IMR-90 (cell line): ENCODE results near the gene IST1. TPM values are rescaled to one million over a fixed set of nuclear protein-coding genes. Genes with fewer than 3 reads are reported as not detected.

Experiments used
- ATAC-seq: fragments of 200-7000 bp; cut with Tn5 transposase; 2 replicates; pipeline ENCODE4 v1.9.1; 2020; ENCODE audit warnings: low read depth, mild to moderate bottlenecking, moderate library complexity
- BruUV-seq: library from RNA; stranded (reverse); fragments of 400-500 nt; replicated peaks from 2 replicates; lab custom pipeline; 2021; lab: Mats Ljungman, UMichigan
- CTCF ChIA-PET: fragments of 300-600 bp; formaldehyde crosslinking; extraction: SDS; loops from one replicate; lab custom pipeline; 2021; ENCODE audit warnings: antibody characterized with exemption; lab: Yijun Ruan, JAX
- POLR2A ChIA-PET: fragments of 300-600 bp; sonication (Branson Sonifier 250); formaldehyde crosslinking; loops from one replicate; lab custom pipeline; 2022; ENCODE audit warnings: antibody characterized with exemption; ENCODE audit not compliant: unreplicated experiment; lab: Charles Lee
- DNase-seq: peaks from one replicate; pipeline ENCODE4 v3.0.0; 2013
- H2AFZ ChIP-seq: replicated peaks from 2 replicates; pipeline ENCODE3; 2013; ENCODE audit warnings: low read length, mild to moderate bottlenecking; ENCODE audit not compliant: poor library complexity
- H2AK5ac ChIP-seq: 2 replicates; pipeline ENCODE4 v1.6.1; 2013; ENCODE audit warnings: low read depth, low read length, inconsistent platforms
- H2AK9ac ChIP-seq: replicated peaks from 2 replicates; pipeline ENCODE3; 2013; ENCODE audit warnings: mild to moderate bottlenecking, low read depth, low read length, moderate library complexity; ENCODE audit not compliant: poor library complexity
- H2BK120ac ChIP-seq: 2 replicates; pipeline ENCODE4 v1.6.1; 2013; ENCODE audit warnings: low read depth, low read length, inconsistent platforms
- H2BK15ac ChIP-seq: 3 replicates; pipeline ENCODE4 v1.6.1; 2013; ENCODE audit warnings: low read depth, low read length, inconsistent platforms
- H2BK20ac ChIP-seq: 2 replicates; pipeline ENCODE4 v1.6.1; 2013; ENCODE audit warnings: low read depth, mild to moderate bottlenecking, inconsistent platforms, low read length, moderate library complexity
- H2BK5ac ChIP-seq: 2 replicates; pipeline ENCODE4 v1.6.1; 2013; ENCODE audit warnings: mild to moderate bottlenecking, low read depth, low read length, inconsistent platforms; ENCODE audit not compliant: poor library complexity, severe bottlenecking
- H3K14ac ChIP-seq: replicated peaks from 2 replicates; pipeline ENCODE4 v1.6.1; 2013; ENCODE audit warnings: low read depth, low read length, inconsistent platforms
- H3K18ac ChIP-seq: 2 replicates; pipeline ENCODE4 v1.6.1; 2013; ENCODE audit warnings: low read depth, low read length, control low read depth
- H3K23ac ChIP-seq: 2 replicates; pipeline ENCODE4 v1.6.1; 2013; ENCODE audit warnings: low read depth, low read length, inconsistent platforms
- H3K27ac ChIP-seq: 2 replicates; pipeline ENCODE4 v1.5.1; 2013; ENCODE audit warnings: mild to moderate bottlenecking, control low read depth, low read length; ENCODE audit not compliant: insufficient read depth
- H3K27me3 ChIP-seq: 2 replicates; pipeline ENCODE4 v1.6.1; 2013; ENCODE audit warnings: low read length; ENCODE audit not compliant: control insufficient read depth, insufficient read depth
- H3K36me3 ChIP-seq: 2 replicates; pipeline ENCODE4 v1.6.1; 2013; ENCODE audit warnings: low read length, mixed read lengths; ENCODE audit not compliant: control insufficient read depth, insufficient read depth
- H3K4ac ChIP-seq: 2 replicates; pipeline ENCODE4 v1.6.1; 2013; ENCODE audit warnings: low read depth, low read length, inconsistent platforms
- H3K4me1 ChIP-seq: 2 replicates; pipeline ENCODE4 v1.6.1; 2013; ENCODE audit warnings: low read length, mixed read lengths; ENCODE audit not compliant: control insufficient read depth, insufficient read depth
- H3K4me2 ChIP-seq: 2 replicates; pipeline ENCODE4 v1.6.1; 2013; ENCODE audit warnings: low read depth, mild to moderate bottlenecking, control low read depth, low read length, moderate library complexity
- H3K4me3 ChIP-seq: 2 replicates; pipeline ENCODE4 v1.5.1; 2013; ENCODE audit warnings: low read depth, mild to moderate bottlenecking, control low read depth, low read length, moderate library complexity; ENCODE audit not compliant: insufficient read depth
- H3K56ac ChIP-seq: 2 replicates; pipeline ENCODE4 v1.6.1; 2013; ENCODE audit warnings: low read length, inconsistent platforms; ENCODE audit not compliant: insufficient read depth; ENCODE audit errors: extremely low read depth
- H3K79me1 ChIP-seq, 2 experiments: 2 replicates each; pipeline ENCODE4 v1.6.1; 2013; ENCODE audit warnings: low read length in 2 of 2, inconsistent platforms in 1 of 2, low read depth in 1 of 2
- H3K9ac ChIP-seq: 2 replicates; pipeline ENCODE4 v1.6.1; 2013; ENCODE audit warnings: low read depth, low read length, control low read depth
- H3K9me1 ChIP-seq: 2 replicates; pipeline ENCODE4 v1.6.1; 2013; ENCODE audit warnings: low read length, inconsistent platforms; ENCODE audit not compliant: insufficient read depth
- H3K9me3 ChIP-seq: 2 replicates; pipeline ENCODE4 v1.6.1; 2013; ENCODE audit warnings: low read length; ENCODE audit not compliant: control insufficient read depth, insufficient read depth
- H4K20me1 ChIP-seq: 2 replicates; pipeline ENCODE4 v1.6.1; 2013; ENCODE audit warnings: low read length, inconsistent platforms; ENCODE audit not compliant: insufficient read depth
- H4K5ac ChIP-seq: 2 replicates; pipeline ENCODE4 v1.6.1; 2013; ENCODE audit warnings: mild to moderate bottlenecking, low read depth, low read length, control low read depth
- H4K8ac ChIP-seq, 2 experiments: 2 replicates each; pipeline ENCODE4 v1.6.1; 2013; ENCODE audit warnings: low read depth in 2 of 2, low read length in 2 of 2, control low read depth in 1 of 2, inconsistent platforms in 1 of 2
- H4K91ac ChIP-seq: 2 replicates; pipeline ENCODE4 v1.6.1; 2013; ENCODE audit warnings: low read depth, low read length, inconsistent platforms; ENCODE audit not compliant: insufficient read depth
- BHLHE40 ChIP-seq: fragments of 150-350 bp; IDR thresholded peaks from 2 replicates; pipeline ENCODE4 v1.6.1; 2016; ENCODE audit warnings: mild to moderate bottlenecking, low read depth, low read length
- CEBPB ChIP-seq: IDR thresholded peaks from 2 replicates; pipeline ENCODE4 v1.6.1; 2012; ENCODE audit warnings: low read depth, low read length, improper control_type of control experiment
- CHD1 ChIP-seq: IDR thresholded peaks from 2 replicates; pipeline ENCODE4 v1.6.1; 2012; ENCODE audit warnings: low read depth, low read length, improper control_type of control experiment
- FOS ChIP-seq: fragments of 150-350 bp; IDR thresholded peaks from 2 replicates; pipeline ENCODE4 v1.6.1; 2016; ENCODE audit warnings: low read depth, low read length
- MAFK ChIP-seq: IDR thresholded peaks from 2 replicates; pipeline ENCODE4 v1.6.1; 2012; ENCODE audit warnings: low read depth, low read length, improper control_type of control experiment
- MAZ ChIP-seq: IDR thresholded peaks from 2 replicates; pipeline ENCODE4 v1.6.1; 2012; ENCODE audit warnings: low read depth, mild to moderate bottlenecking, low read length, improper control_type of control experiment, moderate library complexity, borderline replicate concordance
- POLR2A ChIP-seq: IDR thresholded peaks from 2 replicates; pipeline ENCODE4 v1.6.1; 2012; ENCODE audit warnings: mild to moderate bottlenecking, low read depth, low read length
- RAD21 ChIP-seq: IDR thresholded peaks from 2 replicates; pipeline ENCODE4 v1.6.1; 2012; ENCODE audit warnings: low read length, improper control_type of control experiment
- RCOR1 ChIP-seq: IDR thresholded peaks from 2 replicates; pipeline ENCODE4 v1.6.1; 2012; ENCODE audit warnings: mild to moderate bottlenecking, low read length, improper control_type of control experiment; ENCODE audit not compliant: insufficient replicate concordance
- RFX5 ChIP-seq: IDR thresholded peaks from 2 replicates; pipeline ENCODE4 v1.8.0; 2012; ENCODE audit warnings: low read depth, mild to moderate bottlenecking, low read length, moderate library complexity
- SMC3 ChIP-seq: fragments of 150-350 bp; IDR thresholded peaks from 2 replicates; pipeline ENCODE4 v1.6.1; 2016; ENCODE audit warnings: low read depth, mild to moderate bottlenecking, antibody characterized with exemption, low read length, moderate library complexity
- WGBS, 2 experiments: methylation state at CpG; one replicate each; pipeline versions ENCODE4 v1.1.5 to v1.1.7; 2013; ENCODE audit warnings: missing lambda C conversion rate in 2 of 2; ENCODE audit not compliant: insufficient read length in 1 of 2; ENCODE audit errors: extremely low coverage in 2 of 2; 5-methylcytosine and 5-hydroxymethylcytosine counted together
- dilution Hi-C: fragments of 300-500 bp; cut with HindIII; formaldehyde crosslinking; loops from one replicate; pipeline ENCODE4 v1.14.3; 2018; ENCODE audit warnings: low sequenced_read_pairs; ENCODE audit not compliant: unreplicated experiment
- in situ Hi-C: fragments of 300-500 bp; cut with MboI; formaldehyde crosslinking; loops from 3 replicates; pipeline ENCODE4 v1.14.3; 2019; ENCODE audit warnings: low sequenced_read_pairs, inconsistent platforms, mixed read lengths
- intact Hi-C: fragments of 100-400 bp; cut with micrococcal nuclease; formaldehyde crosslinking; loops from 2 replicates; pipeline ENCODE4 v1.10.0; 2022
- polyA plus RNA-seq, 3 experiments: library from polyadenylated mRNA; depleted of rRNA; stranded (reverse); fragments of >200 nt; gene quantifications; 2 replicates each; pipeline ENCODE4 v1.2.3, GENCODE V29; 2012; ENCODE audit warnings: low replicate concordance in 1 of 3
- total RNA-seq: library from RNA; depleted of rRNA; stranded (reverse); fragments of >200 nt; gene quantifications from 2 replicates; pipeline ENCODE4 v1.2.3, GENCODE V29; 2012
- TF ChIP-seq, protein P1 (sequence below): fragments of 150-350 bp; IDR thresholded peaks from 2 replicates; pipeline ENCODE4 v1.6.1; 2016; ENCODE audit warnings: low read depth, mild to moderate bottlenecking, low read length, moderate library complexity, borderline replicate concordance
- TF ChIP-seq, protein P2 (sequence below): conservative IDR thresholded peaks from 2 replicates; pipeline ENCODE4 v1.5.1; 2012; ENCODE audit warnings: mild to moderate bottlenecking, low read depth, low read length, improper control_type of control experiment

Gene IST1
- total and polyA plus RNA-seq, 2 of the 4 experiments (the other 2 are of a cell fraction), result 134 to 186 TPM

DNA sequence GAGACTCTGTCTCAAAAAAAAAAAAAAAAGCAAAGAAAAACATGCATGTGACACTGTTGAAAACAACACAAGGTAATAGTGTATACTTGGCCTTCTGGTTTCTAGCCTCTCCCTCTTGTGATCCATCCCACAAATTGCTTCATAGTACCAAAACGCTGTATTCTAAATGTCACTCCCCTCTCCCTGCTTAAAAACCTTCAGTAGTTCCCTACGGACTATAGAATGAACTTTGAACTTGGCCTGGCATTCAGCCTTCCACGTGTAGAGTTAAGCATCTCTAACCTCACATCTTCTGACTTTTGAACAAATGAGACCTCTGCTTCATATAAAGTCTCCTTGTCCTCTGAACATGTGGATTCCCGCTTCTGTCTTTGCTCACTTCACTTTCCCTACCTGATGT is 16.4 kb upstream of the IST1 start:
- Histone ChIP-seq H3K4me2 (no peak overlapping the region), H3K14ac (no peak overlapping the region), H3K27ac (no peak overlapping the region), H3K9me1 (no peaks in the 10 kb centered on the region), H3K4me1 (peaks cover 2% of the 10 kb centered on the region; the same call in 1 of the 2 replicates), H3K9ac (no peak overlapping the region), H3K36me3 (peaks cover 25% of the 10 kb centered on the region), H3K23ac (no peak overlapping the region), H3K4me3 (no peak overlapping the region), H3K4ac (no peak overlapping the region), H3K56ac (no peak overlapping the region), H2BK15ac (no peak overlapping the region), H2AK9ac (no peak overlapping the region), H3K27me3 (no peaks in the 10 kb centered on the region), H2AK5ac (no peak overlapping the region), H4K5ac (no peak overlapping the region), H2BK5ac (no peak overlapping the region), H2AFZ (no peak overlapping the region), H4K20me1 (no peaks in the 10 kb centered on the region), H2BK20ac (no peak overlapping the region), H4K8ac (no peak overlapping the region), H3K79me1 (peaks cover 2 to 9% of the 10 kb centered on the region in 2 experiments), H3K18ac (no peak overlapping the region), H3K9me3 (no peaks in the 10 kb centered on the region), H4K91ac (no peak overlapping the region), H2BK120ac (no peak overlapping the region)
- TF ChIP-seq RCOR1, result no peak
- no peak for TF ChIP-seq MAZ
- no peak for TF ChIP-seq BHLHE40
- no peak for TF ChIP-seq POLR2A
- TF ChIP-seq, protein P1, sequence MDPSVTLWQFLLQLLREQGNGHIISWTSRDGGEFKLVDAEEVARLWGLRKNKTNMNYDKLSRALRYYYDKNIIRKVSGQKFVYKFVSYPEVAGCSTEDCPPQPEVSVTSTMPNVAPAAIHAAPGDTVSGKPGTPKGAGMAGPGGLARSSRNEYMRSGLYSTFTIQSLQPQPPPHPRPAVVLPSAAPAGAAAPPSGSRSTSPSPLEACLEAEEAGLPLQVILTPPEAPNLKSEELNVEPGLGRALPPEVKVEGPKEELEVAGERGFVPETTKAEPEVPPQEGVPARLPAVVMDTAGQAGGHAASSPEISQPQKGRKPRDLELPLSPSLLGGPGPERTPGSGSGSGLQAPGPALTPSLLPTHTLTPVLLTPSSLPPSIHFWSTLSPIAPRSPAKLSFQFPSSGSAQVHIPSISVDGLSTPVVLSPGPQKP, result no peak
- TF ChIP-seq CEBPB, result no peak
- TF ChIP-seq RAD21, result no peak
- TF ChIP-seq CHD1, result no peak
- no peak for TF ChIP-seq RFX5
- no peak for TF ChIP-seq SMC3
- TF ChIP-seq FOS, result no peak
- no peak for TF ChIP-seq MAFK
- TF ChIP-seq, protein P2, sequence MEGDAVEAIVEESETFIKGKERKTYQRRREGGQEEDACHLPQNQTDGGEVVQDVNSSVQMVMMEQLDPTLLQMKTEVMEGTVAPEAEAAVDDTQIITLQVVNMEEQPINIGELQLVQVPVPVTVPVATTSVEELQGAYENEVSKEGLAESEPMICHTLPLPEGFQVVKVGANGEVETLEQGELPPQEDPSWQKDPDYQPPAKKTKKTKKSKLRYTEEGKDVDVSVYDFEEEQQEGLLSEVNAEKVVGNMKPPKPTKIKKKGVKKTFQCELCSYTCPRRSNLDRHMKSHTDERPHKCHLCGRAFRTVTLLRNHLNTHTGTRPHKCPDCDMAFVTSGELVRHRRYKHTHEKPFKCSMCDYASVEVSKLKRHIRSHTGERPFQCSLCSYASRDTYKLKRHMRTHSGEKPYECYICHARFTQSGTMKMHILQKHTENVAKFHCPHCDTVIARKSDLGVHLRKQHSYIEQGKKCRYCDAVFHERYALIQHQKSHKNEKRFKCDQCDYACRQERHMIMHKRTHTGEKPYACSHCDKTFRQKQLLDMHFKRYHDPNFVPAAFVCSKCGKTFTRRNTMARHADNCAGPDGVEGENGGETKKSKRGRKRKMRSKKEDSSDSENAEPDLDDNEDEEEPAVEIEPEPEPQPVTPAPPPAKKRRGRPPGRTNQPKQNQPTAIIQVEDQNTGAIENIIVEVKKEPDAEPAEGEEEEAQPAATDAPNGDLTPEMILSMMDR, result no peak
- no peak for DNase-seq
- no TSS peak for BruUV-seq
- CTCF ChIA-PET, result no interaction called here
- POLR2A ChIA-PET, result no interaction called here
- dilution Hi-C loops, result no loop called here
- 68% methylated on average over 4 of the region's 4 CpGs; no CpG with 5 or more reads in 1 of the 2 experiments for WGBS, 2 experiments
- intact Hi-C loops, result no loop called here
- in situ Hi-C loops, result no loop called here
- ATAC-seq, result no peak
